HG03460 (cell line): Measurements from ENCODE around the gene PSMG2.
"Not testable (repeated sequence)": the region's sequence is repeated elsewhere in the genome, so short reads cannot be mapped to it uniquely, and the experiment has no call there.

Experiments used
- ATAC-seq: cut with Tn5 transposase; IDR thresholded peaks from one replicate; pipeline ENCODE4 v1.9.1; 2021; ENCODE audit not compliant: unreplicated experiment

PSMG2 gene

GRCh38 chr18:12758566-12758965, 55.7 kb downstream of the PSMG2 start:
- ATAC-seq: not testable (repeated sequence)

DNA sequence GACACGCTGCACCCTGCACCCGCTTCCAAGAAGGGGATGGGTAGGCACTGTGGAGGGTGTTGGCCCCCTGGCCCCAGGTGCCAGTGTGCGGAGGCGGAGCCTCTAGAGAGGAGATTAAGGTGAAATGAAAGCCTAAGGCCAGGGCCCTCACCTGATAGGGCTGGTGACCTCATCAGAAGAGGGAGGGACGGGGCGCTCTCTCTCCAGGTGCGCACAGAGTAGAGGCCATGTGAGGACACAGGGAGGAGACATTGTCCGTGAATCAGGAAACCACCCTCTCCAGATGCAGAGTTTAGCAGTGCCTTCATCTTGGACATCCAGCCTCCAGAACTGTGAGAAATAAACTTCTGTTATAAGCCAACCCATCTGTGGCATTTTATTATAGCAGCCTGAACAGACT, 62.3 kb downstream of the PSMG2 start:
- ATAC-seq: no peak

- ATAC-seq: no peak
Observed at GRCh38 chr18:12765586-12765985, 62.7 kb downstream of the PSMG2 start.

DNA sequence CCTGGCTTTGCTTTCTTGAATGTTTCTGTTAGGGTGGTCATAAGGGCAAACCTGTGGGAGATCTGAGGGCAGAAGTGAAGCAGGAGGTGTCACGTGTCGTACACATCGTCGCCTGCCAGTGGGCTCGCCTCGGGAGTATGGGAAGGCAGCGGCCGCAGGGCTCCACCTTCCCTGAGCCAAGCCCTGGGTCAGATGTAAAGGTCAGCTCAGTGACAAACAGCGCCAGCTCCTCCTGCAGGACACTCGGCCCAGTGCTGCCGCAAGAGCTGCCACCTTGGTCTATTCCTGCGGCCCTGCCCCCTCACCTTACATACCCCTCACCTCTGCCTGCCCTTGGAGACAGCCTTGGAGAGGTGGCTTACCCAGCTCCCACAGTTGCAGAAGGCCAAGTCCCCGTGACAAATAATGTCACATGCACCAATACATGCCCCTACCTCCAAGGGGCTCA, 64.2 kb downstream of the PSMG2 start:
- no peak for ATAC-seq

DNA sequence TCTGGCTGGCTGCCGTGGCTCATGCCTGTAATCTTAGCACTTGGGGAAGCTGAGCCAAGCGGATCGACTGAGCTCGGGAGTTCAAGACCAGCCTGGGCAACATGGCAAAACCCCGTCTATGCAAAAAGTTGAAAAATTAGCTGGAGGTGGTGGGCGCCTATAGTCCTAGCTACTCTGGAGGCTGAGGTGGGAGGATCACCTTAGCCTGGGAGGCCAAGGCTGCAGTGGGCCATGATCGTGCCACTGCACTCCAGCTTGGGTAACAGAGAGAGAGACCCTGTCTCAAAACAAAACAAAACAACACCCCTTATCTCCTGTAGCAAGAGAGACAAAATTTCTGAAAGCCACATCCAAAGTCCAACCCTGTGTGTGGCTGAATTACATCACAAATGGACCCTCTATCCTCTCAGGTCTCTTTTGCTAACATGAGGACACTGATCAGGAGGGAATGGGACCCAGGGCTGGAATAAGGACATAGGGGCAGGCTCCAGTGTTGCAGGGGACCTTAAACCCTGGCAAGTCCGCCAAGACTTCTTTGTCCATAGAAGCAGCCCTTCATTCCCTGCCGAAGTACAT, 64.8 kb downstream of the PSMG2 start:
- ATAC-seq: no peak

- no peak for ATAC-seq
Observed at GRCh38 chr18:12768625-12769024, 65.8 kb downstream of the PSMG2 start.

GRCh38 chr18:12769136-12769535, 66.3 kb downstream of the PSMG2 start:
- no peak for ATAC-seq

GRCh38 chr18:12769644-12770440, 67.0 kb downstream of the PSMG2 start:
- no peak for ATAC-seq

GRCh38 chr18:12770469-12771219, 67.8 kb downstream of the PSMG2 start:
- ATAC-seq: no peak

DNA sequence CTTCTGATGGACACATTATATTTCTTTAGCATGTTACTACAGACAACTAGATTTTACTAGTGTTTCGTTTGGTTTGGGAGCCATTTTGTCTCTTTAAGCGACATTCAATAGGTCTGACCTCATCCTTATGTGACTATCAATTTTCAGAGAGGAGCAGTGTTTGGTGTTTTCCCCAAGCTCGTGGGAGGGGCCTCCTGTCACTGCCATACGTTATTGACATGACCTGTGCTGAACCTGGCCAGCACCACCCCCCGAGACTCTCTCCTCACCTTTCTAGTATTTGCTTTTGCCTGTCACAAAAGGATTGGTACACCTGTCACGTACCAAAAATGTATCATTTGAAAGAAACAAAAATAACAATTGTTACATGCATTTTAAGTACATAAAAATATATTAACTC, 69.3 kb downstream of the PSMG2 start:
- ATAC-seq: no peak

GRCh38 chr18:12773369-12773768, 70.5 kb downstream of the PSMG2 start:
- no peak for ATAC-seq

DNA sequence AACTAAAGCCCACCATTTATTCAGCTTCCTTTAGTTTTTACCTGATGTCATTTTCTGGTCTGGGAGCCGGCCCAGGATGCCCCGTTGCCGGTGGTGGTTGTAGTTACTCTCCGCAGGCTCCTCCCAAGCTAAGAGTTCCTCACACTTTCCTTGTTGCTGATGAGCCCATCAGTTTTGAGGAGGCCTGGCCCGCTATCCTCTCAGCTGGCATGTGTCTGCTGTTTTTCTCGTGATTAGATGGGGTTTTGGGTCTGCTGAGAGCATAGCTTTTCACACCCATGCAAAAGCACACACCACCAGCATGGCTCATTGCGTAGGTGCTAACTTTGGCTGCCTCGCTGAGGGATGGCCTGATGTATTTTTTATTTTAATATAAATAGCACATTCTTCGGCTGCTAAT, 72.1 kb downstream of the PSMG2 start:
- ATAC-seq: no peak
